Stimulated activated CD8-positive, alpha-beta memory T cell treated with anti-CD3 and anti-CD28 coated beads, Interleukin-15, amount 100 ng/mL, for 24 hours (primary cell): ENCODE results near the gene CNTLN.

Experiments
- DNase-seq: peaks from one replicate; pipeline ENCODE4 v3.0.0-alpha.2; 2020; ENCODE audit warnings: low read depth

CNTLN gene, protein sequence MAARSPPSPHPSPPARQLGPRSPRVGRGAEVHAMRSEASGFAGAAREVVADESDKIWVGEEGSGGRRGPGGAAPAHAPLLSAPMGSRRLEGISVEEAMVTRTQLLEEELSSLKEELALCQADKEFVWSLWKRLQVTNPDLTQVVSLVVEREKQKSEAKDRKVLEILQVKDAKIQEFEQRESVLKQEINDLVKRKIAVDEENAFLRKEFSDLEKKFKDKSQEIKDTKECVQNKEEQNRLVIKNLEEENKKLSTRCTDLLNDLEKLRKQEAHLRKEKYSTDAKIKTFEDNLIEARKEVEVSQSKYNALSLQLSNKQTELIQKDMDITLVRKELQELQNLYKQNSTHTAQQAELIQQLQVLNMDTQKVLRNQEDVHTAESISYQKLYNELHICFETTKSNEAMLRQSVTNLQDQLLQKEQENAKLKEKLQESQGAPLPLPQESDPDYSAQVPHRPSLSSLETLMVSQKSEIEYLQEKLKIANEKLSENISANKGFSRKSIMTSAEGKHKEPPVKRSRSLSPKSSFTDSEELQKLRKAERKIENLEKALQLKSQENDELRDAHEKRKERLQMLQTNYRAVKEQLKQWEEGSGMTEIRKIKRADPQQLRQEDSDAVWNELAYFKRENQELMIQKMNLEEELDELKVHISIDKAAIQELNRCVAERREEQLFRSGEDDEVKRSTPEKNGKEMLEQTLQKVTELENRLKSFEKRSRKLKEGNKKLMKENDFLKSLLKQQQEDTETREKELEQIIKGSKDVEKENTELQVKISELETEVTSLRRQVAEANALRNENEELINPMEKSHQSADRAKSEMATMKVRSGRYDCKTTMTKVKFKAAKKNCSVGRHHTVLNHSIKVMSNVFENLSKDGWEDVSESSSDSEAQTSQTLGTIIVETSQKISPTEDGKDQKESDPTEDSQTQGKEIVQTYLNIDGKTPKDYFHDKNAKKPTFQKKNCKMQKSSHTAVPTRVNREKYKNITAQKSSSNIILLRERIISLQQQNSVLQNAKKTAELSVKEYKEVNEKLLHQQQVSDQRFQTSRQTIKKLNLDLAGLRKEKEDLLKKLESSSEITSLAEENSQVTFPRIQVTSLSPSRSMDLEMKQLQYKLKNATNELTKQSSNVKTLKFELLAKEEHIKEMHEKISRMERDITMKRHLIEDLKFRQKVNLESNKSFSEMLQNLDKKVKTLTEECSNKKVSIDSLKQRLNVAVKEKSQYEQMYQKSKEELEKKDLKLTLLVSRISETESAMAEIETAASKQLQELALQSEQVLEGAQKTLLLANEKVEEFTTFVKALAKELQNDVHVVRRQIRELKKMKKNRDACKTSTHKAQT (N-terminal part only)

GRCh38 chr9:17134396-17135294 is at the start of gene CNTLN:
Gene CNTLN (plus strand): TSS chr9:17135040. CDS start chr9:17135066, 26 bp downstream.
- DNase-seq: peak; percentile 62

GRCh38 chr9:17088566-17088965 is 46.3 kb upstream of the CNTLN start:
- DNase-seq: no peak

GRCh38 chr9:17090041-17090440 is 44.8 kb upstream of the CNTLN start:
- DNase-seq: no peak

- no peak for DNase-seq
Measured at GRCh38 chr9:17116400-17116837, 18.4 kb upstream of the CNTLN start.

DNA sequence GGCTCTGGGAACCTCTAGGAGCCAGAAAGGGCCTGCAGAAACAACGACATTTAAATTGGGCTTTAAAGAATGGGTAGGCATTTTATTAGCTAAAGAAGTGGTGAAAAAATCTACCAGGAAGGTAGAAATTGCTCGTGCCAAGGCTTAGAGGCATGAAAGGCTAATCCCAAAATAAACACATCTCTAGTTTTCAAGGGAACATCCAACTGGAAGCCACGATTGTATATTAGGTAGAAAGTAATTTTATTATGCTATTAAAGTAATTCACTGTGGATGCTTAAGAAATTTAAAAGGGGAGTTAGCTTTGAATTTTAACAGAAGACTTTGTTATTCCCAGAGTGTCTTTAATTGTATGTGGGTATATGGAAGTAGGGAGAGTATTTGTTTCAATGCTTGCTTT is 17.5 kb upstream of the CNTLN start:
- DNase-seq: no peak

DNA sequence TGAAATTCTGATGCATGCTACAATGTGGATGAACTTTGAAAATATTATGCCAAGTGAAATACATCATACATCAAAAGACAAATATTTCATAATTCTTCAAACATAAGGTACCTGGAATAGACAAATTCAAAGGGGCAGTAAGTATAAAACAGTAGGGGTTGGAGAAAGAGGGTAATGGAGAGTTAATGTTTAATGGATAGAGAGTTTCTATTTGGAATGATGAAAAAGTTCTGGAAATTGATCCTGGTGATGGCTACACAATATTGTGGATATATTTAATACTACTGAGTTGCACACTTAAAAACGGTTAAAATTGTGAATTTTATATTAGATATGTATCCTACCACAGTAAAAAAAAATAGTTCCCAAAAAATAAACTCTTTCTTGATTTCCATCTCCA is 14.6 kb upstream of the CNTLN start:
- no peak for DNase-seq

- DNase-seq: no peak
Measured at GRCh38 chr9:17121264-17121663, 13.6 kb upstream of the CNTLN start.

- no peak for DNase-seq
Measured at GRCh38 chr9:17130291-17130690, 4.5 kb upstream of the CNTLN start.

DNA sequence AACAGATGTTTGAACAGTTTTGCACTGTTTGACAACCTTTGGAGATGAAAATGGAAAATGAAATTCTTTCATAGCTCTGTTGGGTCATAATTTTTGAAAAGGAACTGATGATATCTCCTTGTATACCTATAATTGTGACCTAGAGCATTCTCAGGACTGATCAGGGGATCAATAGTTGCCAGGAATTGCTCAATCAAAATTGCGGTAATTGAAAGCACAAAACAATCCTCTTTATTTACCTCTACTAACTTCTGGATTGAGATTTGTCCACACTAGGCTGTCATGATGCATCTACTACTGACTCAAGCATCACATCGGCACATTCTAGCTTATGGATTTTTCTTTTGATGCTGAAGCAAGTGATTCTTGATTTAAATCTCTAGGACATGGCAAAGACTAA is 4.1 kb upstream of the CNTLN start:
- no peak for DNase-seq

DNA sequence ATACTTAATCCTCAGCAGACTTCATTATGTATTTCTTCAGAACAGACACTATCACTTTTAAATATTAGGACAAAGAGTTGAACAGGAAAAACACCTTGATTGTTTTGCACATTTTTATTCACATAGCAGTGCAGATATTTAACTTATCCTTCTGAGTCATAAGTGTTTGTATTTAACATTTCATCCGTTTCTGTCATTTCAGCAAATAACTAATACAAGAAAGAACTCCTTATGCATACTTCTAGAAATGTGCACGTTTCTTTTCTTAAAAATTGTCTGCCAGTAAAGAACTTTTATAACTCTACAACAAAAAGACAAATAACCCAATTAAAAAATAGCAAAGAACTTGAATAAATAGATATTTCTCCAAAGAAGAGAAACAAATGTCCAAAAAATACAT is 3.3 kb upstream of the CNTLN start:
- no peak for DNase-seq

DNA sequence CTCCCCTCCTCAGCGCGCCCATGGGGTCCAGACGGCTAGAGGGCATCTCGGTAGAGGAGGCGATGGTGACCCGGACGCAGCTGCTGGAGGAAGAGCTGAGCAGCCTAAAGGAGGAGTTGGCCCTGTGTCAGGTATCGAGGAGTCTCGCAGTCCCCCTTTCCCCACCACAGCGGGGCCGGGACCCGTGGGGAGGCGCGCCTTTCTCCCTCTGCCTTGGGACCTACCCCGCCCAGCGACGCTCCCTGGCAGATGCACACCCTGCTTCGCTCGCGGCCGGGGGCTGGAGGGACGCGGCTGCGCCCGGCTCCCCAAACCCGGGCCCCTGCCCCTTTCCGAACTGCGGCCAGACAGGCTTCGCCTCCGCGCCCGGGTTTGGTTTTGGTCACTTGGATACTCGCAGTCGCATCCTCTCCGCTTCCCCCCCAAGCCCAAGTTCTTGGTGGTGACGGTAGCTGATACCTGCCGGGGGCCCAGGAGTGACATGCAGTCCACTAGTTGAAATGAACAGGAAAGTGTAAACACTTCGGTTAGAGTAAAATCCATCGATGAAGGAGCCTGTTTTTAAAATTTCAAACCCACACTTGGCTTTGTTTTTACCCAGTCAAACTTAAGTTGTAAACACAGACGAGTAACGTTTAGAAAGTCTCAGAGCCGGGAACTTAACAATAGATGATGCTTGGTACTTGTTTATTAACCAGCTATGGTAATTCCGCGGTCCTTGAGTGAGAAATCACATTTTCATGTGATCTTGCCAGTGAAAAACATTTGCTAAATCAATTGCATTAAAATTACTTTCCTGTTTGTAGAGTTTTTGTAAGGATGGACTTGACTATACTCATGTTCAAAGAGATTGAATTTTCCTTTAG is 688 bp downstream of the CNTLN start:
- no peak for DNase-seq

GRCh38 chr9:17137566-17137965 is 2.7 kb downstream of the CNTLN start:
- no peak for DNase-seq

GRCh38 chr9:17138503-17138902 is 3.7 kb downstream of the CNTLN start:
- DNase-seq: no peak

GRCh38 chr9:17140418-17140817 is 5.6 kb downstream of the CNTLN start:
- DNase-seq: no peak

GRCh38 chr9:17148324-17148723 is 13.5 kb downstream of the CNTLN start:
- DNase-seq: no peak

DNA sequence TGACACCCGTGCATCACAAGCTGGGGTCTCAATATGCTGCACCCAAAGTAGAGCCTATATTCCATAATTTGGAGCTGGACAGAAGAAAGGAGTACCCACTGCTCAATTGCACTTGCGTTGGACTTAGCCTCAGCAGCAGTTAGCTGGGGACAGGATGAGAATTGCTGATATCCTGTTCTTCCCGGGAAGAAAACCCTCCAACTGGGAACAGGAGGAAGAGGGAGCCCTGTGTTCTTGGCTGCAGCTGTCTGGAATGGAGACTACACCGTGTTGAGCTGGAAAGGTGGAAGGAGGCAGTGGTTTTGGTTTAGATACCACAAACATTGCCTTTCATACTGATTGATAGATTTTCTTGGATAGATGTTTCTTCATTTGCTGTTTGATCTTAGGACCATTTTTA is 24.6 kb downstream of the CNTLN start:
- DNase-seq: no peak

DNA sequence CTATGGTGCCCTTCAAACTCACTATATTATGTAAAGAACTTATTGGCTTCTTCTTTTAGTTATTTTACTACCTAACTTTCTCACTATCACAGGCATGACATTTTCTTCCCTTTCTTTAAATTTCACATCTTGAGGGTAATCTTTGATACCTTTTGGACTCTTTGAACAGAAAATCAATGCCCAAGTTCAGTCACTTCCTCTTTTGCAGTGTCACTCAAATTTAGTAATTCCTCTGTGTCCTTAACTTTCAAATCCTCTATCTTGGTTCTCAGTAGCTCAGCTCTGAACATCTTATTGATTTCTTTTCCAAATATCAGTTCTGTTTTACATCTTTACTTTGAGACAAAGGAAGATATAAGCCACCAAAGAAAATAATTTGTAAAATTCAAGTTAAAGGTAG is 25.5 kb downstream of the CNTLN start:
- no peak for DNase-seq

GRCh38 chr9:17165764-17166163 is 30.9 kb downstream of the CNTLN start:
- DNase-seq: no peak

GRCh38 chr9:17166346-17166745 is 31.5 kb downstream of the CNTLN start:
- DNase-seq: no peak
